Kidney capillary endothelial cell (primary cell): Measurements from ENCODE around the gene ZNF625.

ENCODE experiments used
- DNase-seq: peaks from one replicate; pipeline ENCODE4 v3.0.0-alpha.2; 2018; ENCODE audit warnings: low spot score

The ZNF625 gene

DNA sequence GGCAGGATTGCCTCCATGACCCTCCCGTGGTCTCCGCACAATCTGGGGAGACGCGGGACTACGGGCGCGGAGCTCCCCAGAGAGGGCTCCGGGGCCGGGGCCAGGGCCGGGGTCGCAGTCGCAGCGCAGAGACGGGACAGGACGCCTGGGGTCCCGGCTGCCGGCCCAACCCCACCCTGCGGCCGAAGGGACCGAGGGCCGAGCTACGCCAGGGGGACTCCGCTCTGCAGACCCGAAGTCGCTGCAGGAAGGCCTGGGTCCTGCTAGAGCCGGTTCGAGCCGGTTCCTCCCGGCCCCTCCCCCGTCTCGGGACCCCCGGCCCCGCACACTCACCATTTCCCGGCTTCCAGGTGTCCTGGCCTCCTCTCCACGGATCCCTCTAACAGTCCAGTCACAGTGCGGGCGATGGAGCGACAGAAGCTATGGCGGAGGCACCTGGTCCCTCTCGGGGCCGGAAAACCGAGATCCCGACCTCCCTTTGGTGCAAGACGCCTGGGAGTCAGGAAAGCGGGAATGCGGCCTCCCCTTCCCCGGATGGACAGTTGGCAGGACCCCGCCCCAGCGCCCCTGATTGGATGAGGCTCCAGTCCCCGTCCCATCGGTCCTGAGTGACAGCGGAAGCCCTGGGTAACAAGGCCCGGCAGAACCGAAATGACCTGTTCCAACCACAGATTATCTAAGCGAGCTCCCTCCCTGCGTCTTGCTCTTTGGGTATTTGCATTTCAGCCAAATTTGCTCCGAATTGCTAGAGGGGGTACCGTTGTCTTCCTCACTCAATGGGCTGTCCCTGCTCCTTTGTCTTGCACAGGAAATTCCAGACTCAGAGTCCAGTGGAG lies at the start of gene ZNF625:
ZNF625 (minus strand) TSS at position 512 of the 836 bp plus-strand sequence; CDS start at position 336, 176 bp downstream.
- peak; percentile 63 for DNase-seq

DNA sequence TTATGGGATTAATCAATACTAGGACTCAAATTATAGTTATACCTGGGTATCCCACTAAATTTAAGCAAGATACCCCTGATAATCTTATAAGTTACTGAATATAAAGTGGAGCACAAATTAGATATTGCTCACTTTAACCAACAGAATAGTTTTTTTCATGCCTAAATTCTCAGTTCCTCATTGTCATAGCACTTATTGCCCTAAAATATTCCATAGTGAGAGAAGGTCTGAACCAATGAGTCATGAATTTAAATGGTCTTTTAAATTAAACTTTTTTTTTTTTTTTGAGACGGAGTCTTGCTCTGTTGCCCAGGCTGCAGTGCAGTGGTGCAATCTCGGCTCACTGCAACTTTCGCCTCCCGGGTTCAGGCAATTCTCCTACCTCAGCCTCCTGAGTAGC lies 48.8 kb upstream of the ZNF625 start:
- DNase-seq = no peak

- DNase-seq = no peak
Measured at GRCh38 chr19:12202250-12202649, 45.7 kb upstream of the ZNF625 start.

GRCh38 chr19:12199757-12200419 lies 43.4 kb upstream of the ZNF625 start:
- DNase-seq = no peak

DNA sequence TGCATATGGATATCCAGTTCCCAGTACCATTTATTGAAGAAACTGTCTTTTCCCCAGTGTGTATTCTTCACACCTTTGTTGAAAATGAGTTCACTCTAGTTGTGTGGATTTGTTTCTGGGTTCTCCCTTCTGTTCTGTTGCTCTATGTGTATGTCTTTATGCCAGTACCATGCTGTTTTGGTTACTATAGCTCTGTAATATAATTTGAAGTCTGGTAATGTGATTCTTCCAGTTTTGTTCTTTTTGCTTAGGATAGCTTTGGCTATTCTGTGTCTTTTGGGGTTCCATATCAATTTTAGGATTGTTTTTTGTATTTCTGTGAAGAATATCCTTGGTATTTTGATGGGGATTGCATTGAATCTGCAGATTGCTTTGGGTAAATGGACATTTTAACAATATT lies 41.6 kb upstream of the ZNF625 start:
- no peak for DNase-seq

- DNase-seq = peak; percentile 10
Measured at GRCh38 chr19:12194827-12195731, 38.5 kb upstream of the ZNF625 start.

DNA sequence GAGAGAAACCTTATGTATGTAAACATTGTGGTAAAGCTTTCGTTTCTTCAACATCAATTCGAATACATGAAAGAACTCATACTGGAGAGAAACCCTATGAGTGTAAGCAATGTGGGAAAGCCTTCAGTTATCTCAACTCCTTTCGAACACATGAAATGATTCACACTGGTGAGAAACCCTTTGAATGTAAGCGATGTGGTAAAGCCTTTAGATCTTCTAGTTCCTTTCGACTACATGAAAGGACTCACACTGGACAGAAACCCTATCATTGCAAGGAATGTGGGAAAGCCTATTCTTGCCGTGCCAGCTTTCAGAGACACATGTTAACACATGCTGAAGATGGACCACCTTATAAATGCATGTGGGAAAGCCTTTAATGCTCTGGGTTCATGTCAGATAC lies 31.1 kb upstream of the ZNF625 start:
- no peak for DNase-seq

GRCh38 chr19:12180377-12180776 lies 23.8 kb upstream of the ZNF625 start:
- DNase-seq = no peak

GRCh38 chr19:12166626-12167025 lies 10.1 kb upstream of the ZNF625 start:
- DNase-seq = no peak

DNA sequence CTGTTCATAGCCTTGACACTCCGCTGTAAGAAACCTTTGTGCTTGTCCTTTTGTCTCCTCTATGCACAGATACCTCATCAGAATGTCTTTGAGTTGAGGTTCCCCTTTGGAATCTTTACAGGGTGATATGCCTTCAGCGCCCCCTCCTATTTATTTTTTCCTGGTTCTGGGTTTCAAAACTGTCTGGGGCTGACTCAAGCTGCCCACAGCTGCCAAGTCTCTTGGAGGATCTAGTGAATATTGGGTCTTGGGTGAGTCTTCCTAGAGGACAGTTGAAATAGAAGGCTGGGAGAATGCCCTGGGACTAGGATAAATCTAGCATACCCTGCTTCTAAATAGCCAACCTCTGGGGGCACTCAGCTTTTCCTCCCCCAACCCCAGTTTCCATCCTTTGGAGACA lies 7.3 kb upstream of the ZNF625 start:
- DNase-seq = peak; percentile 39

DNA sequence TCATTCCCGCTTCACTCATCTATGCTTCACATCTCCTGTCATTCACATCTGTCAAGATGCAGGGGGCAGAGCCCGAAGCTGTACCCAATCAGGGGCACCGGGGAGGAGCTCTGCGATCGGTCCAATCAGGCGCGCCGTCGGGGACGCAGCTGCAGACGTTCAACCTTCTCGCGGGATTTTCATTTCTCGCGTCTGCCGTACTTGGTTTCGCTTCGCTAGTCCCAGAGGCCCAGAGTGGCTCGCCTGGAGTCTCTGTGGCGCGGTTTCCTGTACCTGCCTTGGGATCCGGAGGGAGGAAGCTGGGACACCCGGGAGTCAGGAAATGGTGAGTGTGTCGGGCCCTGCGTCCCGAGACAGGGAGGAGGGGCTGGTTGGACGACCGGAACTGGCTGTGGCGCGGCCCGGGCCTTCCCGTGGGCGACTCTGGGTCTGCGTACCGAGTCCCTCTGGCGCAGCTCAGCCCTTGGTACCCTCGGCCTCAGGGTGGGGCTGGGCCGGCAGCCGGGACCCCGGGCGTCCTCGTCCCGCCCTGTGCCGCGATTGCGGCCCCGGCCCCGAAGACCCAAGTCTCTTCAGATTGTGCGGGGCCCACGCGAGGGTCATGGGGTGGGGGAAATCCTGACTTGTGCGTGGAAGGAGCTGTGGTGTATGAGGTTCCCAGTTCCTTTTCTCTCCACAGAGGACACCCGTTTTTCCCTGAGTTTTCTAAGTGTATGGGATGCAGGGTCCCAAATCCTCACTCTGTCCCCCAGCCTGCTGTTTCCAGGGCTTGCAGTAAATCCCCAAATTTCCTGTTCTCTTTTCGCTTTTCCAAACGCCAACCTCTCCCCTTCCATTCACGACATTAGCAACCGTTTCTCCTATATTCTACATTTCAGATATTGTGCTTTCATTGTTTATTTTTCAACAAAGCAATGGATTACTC lies 6.6 kb upstream of the ZNF625 start, which contains the start of gene ZNF136:
ZNF136 (plus strand) TSS at position 215 of the 925 bp plus-strand sequence; CDS start at position 323, 108 bp downstream.
- peak; percentile 97 for DNase-seq

GRCh38 chr19:12162513-12162881 lies 6.0 kb upstream of the ZNF625 start:
- DNase-seq = no peak

DNA sequence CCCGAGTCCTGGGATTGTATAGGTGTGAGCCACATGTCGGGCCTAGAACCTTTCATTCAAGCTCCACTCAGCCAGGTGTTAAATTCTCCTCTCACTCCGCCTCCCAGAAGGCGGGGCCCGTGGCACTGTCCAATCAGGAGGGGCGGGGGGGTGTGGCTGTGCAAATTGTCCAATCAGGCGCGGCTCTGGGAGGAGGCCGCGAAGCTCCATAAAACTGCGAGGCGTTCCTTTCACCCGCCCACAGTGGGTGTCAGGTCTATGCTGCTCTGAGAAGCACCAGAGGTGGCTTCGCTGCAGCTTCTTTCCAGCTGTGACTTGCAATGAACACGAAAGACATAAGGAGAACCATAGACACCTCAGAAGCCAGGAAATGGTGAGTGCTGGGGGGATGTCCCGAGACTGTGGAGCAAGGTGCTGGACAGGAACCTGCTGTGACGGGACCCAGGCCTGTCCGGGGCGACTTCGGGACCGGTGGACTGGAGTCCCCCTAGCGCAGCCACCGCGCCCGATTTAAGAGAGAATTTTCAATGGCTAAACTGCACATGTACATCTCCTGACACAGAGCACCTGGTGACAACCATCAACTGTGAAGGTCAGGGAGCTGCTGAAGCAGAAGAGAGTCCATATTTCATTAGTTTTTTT lies 3.4 kb upstream of the ZNF625 start:
- no peak for DNase-seq

DNA sequence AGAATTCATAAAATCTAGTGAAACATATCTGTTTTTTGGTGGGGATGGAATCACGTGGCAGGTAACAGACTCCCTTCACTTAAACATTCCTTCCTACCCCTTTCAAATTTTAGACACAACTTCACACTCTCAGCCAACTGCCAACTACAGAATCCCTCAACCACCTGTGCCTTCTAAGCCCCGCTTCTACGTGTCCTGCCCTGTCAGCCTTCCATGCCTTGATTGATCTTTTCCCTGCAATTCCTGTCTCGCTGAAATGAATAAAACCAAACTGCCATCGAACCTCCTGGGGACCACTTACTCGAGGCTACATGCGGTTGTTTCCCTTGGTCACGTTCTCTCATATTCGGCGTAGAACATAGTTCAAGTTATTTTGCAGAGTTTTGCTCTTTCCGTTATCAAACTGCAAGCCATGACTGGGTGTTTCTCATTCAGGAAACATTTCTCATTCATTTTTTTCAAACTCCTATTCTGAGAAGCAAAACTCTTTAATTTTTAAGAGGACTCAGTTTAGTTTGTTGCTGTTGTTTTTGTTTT lies 1.1 kb downstream of the ZNF625 start:
- no peak for DNase-seq

DNA sequence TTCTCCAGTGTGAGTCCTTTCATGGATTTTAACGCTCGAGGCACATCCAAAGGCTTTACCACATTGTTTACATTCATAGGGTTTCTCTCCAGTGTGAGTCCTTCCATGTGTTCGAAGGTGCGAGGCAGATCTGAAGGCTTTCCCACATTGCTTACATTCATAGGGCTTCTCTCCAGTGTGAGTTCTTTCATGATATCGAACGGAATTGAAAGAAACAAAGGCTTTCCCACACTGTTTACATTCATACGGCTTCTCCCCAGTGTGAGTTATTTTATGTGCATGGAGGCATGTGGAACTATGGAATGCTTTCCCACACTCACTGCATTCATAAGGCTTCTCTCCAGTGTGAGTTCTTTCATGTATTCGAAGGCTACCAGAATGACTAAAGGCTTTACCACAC lies 11.2 kb downstream of the ZNF625 start:
- no peak for DNase-seq

GRCh38 chr19:12141405-12141736 lies 15.2 kb downstream of the ZNF625 start:
- no peak for DNase-seq

- peak; percentile 57 for DNase-seq
Measured at GRCh38 chr19:12140545-12141404, 15.8 kb downstream of the ZNF625 start.

DNA sequence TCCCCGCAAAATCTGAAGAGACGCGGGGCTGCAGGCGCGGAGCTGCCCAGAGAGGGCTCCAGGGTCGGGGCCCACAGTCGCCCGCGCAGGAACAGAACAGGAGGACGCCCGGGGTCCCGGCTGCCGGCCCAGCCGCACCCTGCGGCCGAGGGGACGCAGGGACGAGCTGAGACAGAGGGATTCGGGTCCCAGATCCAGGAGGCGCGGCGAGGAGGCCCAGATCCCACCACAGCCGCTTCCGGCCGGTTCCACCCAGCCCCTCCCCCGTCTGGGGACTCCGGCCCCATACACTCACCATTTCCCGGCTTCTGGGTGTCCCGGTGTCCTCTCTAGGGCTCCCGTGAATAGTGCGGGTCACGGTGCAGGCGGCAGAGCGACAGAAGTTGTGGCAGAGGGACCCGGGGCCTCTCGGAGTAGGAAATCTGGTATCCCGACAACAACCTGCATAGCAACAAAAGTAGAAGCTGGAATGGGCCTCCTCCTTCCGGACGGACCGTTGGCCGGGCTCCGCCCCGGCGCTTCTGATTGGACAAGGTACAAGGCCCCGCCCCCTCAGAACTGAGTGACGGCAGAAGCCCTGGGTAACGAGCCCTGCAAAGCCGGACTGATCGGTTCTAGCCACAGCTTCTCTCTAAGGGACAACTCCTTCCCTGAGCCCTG lies 16.5 kb downstream of the ZNF625 start, which contains the start of gene ZNF20:
ZNF20 (minus strand) TSS at position 466 of the 660 bp plus-strand sequence; CDS start at position 298, 168 bp downstream.
- peak; percentile 82 for DNase-seq

GRCh38 chr19:12139269-12139668 lies 17.3 kb downstream of the ZNF625 start:
- no peak for DNase-seq
